Middle frontal gyrus (tissue), 1 donor: ENCODE measurements around the gene EDAR.

Experiments used
- DNase-seq: peaks from one replicate; pipeline ENCODE4 v3.0.0-alpha.2; 2015; ENCODE audit warnings: low spot score; ENCODE audit errors: extremely low spot score

EDAR gene

GRCh38 chr2:108925286-108925685, 63.7 kb downstream of the EDAR start:
- DNase-seq = no peak

GRCh38 chr2:108924580-108925251, 64.3 kb downstream of the EDAR start:
- no peak for DNase-seq

- DNase-seq = no peak
These were observed 65.1 kb downstream of the EDAR start for GRCh38 chr2:108923736-108924579.

GRCh38 chr2:108923019-108923700, 65.9 kb downstream of the EDAR start:
- no peak for DNase-seq

GRCh38 chr2:108922141-108922915, 66.7 kb downstream of the EDAR start:
- DNase-seq = no peak

- no peak for DNase-seq
These were observed 67.7 kb downstream of the EDAR start for GRCh38 chr2:108921096-108922030.

GRCh38 chr2:108920686-108921085, 68.3 kb downstream of the EDAR start:
- DNase-seq = no peak

- DNase-seq = no peak
These were observed 69.2 kb downstream of the EDAR start for GRCh38 chr2:108919571-108920373.

GRCh38 chr2:108918941-108919341, 70.1 kb downstream of the EDAR start:
- no peak for DNase-seq

GRCh38 chr2:108918156-108918874, 70.7 kb downstream of the EDAR start:
- no peak for DNase-seq

- DNase-seq = no peak
These were observed 71.5 kb downstream of the EDAR start for GRCh38 chr2:108917526-108917925.

- no peak for DNase-seq
These were observed 72.1 kb downstream of the EDAR start for GRCh38 chr2:108916796-108917421.

- no peak for DNase-seq
These were observed 72.8 kb downstream of the EDAR start for GRCh38 chr2:108916122-108916795.

- no peak for DNase-seq
These were observed 76.5 kb downstream of the EDAR start for GRCh38 chr2:108912629-108912902.

GRCh38 chr2:108911807-108912628, 77.0 kb downstream of the EDAR start:
- DNase-seq = no peak

GRCh38 chr2:108911401-108911800, 77.6 kb downstream of the EDAR start:
- DNase-seq = no peak
